ENCODE measurements around the gene METAP1. TPM values are rescaled to one million over a fixed set of nuclear protein-coding genes. Genes with fewer than 3 reads are reported as not detected.

The METAP1 gene
- total RNA-seq, 2 experiments from 2014 or later: 42.6 to 52.8 TPM

GRCh38 chr4:98996765-98997068 is 1.2 kb downstream of the METAP1 start:
- CTCF ChIA-PET (ENCODE audit: unreplicated experiment): interaction anchor here (1.1 to 2.7 kb wide), 2 partner anchors 47 to 60 kb away, joined by 4 to 18 read pairs; no protein-coding TSS in a partner anchor
- Histone ChIP-seq H3K4me2 (ENCODE audit: low read length) (peak overlapping the region; percentile 88), H3K36me3 (ENCODE audit: insufficient read depth, low read length) (peaks cover 29% of the 10 kb centered on the region), H4K20me1 (ENCODE audit: insufficient read depth, low read length) (peaks cover 23% of the 10 kb centered on the region; the same call in 1 of the 2 replicates), H3K9me3 (ENCODE audit: low read length) (no peaks in the 10 kb centered on the region; the same call in 1 of the 2 replicates), H3K79me2 (ENCODE audit: insufficient read depth, low read depth, low read length) (peaks cover 59% of the 10 kb centered on the region), H3K4me1 (ENCODE audit: insufficient read depth, low read length, poor library complexity, severe bottlenecking) (peaks cover 15% of the 10 kb centered on the region), H3K27ac (ENCODE audit: low read depth, low read length, poor library complexity, severe bottlenecking) (peak overlapping the region; percentile 72), H3K4me3 (ENCODE audit: low read depth, low read length, poor library complexity, severe bottlenecking) (peak overlapping the region; percentile 92), H2AFZ (ENCODE audit: low read length) (no peak overlapping the region; the same call in 1 of the 2 replicates), H3K9me2 (ENCODE audit: insufficient read depth, low read length) (no peaks in the 10 kb centered on the region)
- no peak for DNase-seq (ENCODE audit: low spot score)
- TF ChIP-seq EZH2phosphoT487 (IDR thresholded peaks at IDR 0.05; ENCODE audit: borderline replicate concordance, low read depth, low read length): no peak
- TF ChIP-seq CTCF (conservative IDR thresholded peaks at IDR 0.05; ENCODE audit: low read length): no peak
- intact Hi-C loops (cut with micrococcal nuclease; ENCODE audit: unreplicated experiment): loop anchor here (1.0 to 10.0 kb wide), 3 partner anchors 568 to 853 kb away; partner anchors contain the start of genes DAPP1, STPG2 and TRMT10A
- TSS peak; percentile 70 for BruUV-seq (replicated peaks)
- POLR2A ChIA-PET: interaction anchor here (0.5 to 3.6 kb wide), 9 partner anchors 10 to 98 kb away, joined by 4 to 20 read pairs (median 5); partner anchors contain the start of gene ADH5

DNA sequence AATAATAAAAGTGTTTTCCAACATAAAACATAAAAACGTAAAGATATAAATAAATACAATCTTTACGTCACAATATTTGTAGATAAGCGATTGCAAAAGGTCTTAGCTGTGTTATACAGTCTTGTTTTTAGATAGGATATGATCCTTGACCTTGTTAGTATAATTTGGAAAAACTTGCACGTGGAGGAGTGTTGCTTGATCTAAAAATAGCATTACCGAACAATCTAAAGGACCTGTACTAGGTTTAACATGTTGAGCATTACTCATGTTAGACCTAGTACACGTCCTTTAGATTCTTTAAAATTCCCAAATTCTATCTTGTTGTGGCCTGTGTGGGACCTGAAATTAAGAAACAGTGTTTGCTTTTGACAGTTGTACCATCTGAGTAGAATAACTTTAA is 1.6 kb downstream of the METAP1 start:
- Histone ChIP-seq H3K36me3 (ENCODE audit: insufficient read depth, low read length) (peaks cover 29% of the 10 kb centered on the region), H3K4me1 (ENCODE audit: insufficient read depth, low read length, poor library complexity, severe bottlenecking) (peaks cover 15% of the 10 kb centered on the region), H3K4me2 (ENCODE audit: low read length) (peak overlapping the region; percentile 88), H3K9me3 (ENCODE audit: low read length) (no peaks in the 10 kb centered on the region; the same call in 1 of the 2 replicates), H3K27ac (ENCODE audit: low read depth, low read length, poor library complexity, severe bottlenecking) (no peak overlapping the region), H3K4me3 (ENCODE audit: low read depth, low read length, poor library complexity, severe bottlenecking) (peak overlapping the region; percentile 92), H2AFZ (ENCODE audit: low read length) (no peak overlapping the region), H3K79me2 (ENCODE audit: insufficient read depth, low read depth, low read length) (peaks cover 63% of the 10 kb centered on the region), H3K9me2 (ENCODE audit: insufficient read depth, low read length) (no peaks in the 10 kb centered on the region), H4K20me1 (ENCODE audit: insufficient read depth, low read length) (peaks cover 24% of the 10 kb centered on the region; the same call in 1 of the 2 replicates)
- ChIA-PET POLR2A (interaction anchor here (0.5 to 3.6 kb wide), 7 partner anchors 9 to 98 kb away, joined by 4 to 20 read pairs (median 6); partner anchors contain the start of gene ADH5), CTCF (ENCODE audit: unreplicated experiment) (no interaction called here)
- no peak for TF ChIP-seq CTCF (conservative IDR thresholded peaks at IDR 0.05; ENCODE audit: low read length)
- no peak for TF ChIP-seq EZH2phosphoT487 (IDR thresholded peaks at IDR 0.05; ENCODE audit: borderline replicate concordance, low read depth, low read length)
- intact Hi-C loops (cut with micrococcal nuclease; ENCODE audit: unreplicated experiment): loop anchor here (2.0 to 10.0 kb wide), 2 partner anchors 568 to 820 kb away; partner anchors contain the start of genes DAPP1 and TRMT10A
- DNase-seq (ENCODE audit: low spot score): no peak
- BruUV-seq (replicated peaks): no TSS peak

- intact Hi-C loops (cut with micrococcal nuclease; ENCODE audit: unreplicated experiment): loop anchor here (10.0 kb wide), 1 partner anchor 566 kb away; the partner anchor contains the start of gene TRMT10A
- no peak overlapping the region for H3K27ac ChIP-seq (ENCODE audit: low read depth, low read length, poor library complexity, severe bottlenecking)
- no peak for DNase-seq (ENCODE audit: low spot score)
- CTCF ChIA-PET (ENCODE audit: unreplicated experiment): no interaction called here
- H4K20me1 ChIP-seq (ENCODE audit: insufficient read depth, low read length): peaks cover 35% of the 10 kb centered on the region; the same call in 1 of the 2 replicates
- H2AFZ ChIP-seq (ENCODE audit: low read length): no peak overlapping the region
- BruUV-seq (replicated peaks): no TSS peak
- H3K79me2 ChIP-seq (ENCODE audit: insufficient read depth, low read depth, low read length): peaks cover 77% of the 10 kb centered on the region
- POLR2A ChIA-PET: interaction anchor here (0.6 to 1.3 kb wide), 7 partner anchors 9 to 1016 kb away, joined by 3 to 8 read pairs (median 4); no protein-coding TSS in a partner anchor
- H3K9me2 ChIP-seq (ENCODE audit: insufficient read depth, low read length): no peaks in the 10 kb centered on the region
- H3K36me3 ChIP-seq (ENCODE audit: insufficient read depth, low read length): peaks cover 29% of the 10 kb centered on the region
- no peak overlapping the region for H3K4me2 ChIP-seq (ENCODE audit: low read length)
- no peak overlapping the region for H3K4me3 ChIP-seq (ENCODE audit: low read depth, low read length, poor library complexity, severe bottlenecking)
- no peaks in the 10 kb centered on the region; the same call in 1 of the 2 replicates for H3K9me3 ChIP-seq (ENCODE audit: low read length)
- TF ChIP-seq CTCF (conservative IDR thresholded peaks at IDR 0.05; ENCODE audit: low read length) (no peak), EZH2phosphoT487 (IDR thresholded peaks at IDR 0.05; ENCODE audit: borderline replicate concordance, low read depth, low read length) (no peak)
- H3K4me1 ChIP-seq (ENCODE audit: insufficient read depth, low read length, poor library complexity, severe bottlenecking): peaks cover 15% of the 10 kb centered on the region
Measured at GRCh38 chr4:98998551-98998950, 3.0 kb downstream of the METAP1 start.

All from OCI-LY7 (cell line).